ENCODE data around the gene NDUFB5. TPM values are rescaled to one million over a fixed set of nuclear protein-coding genes. Genes with fewer than 3 reads are reported as not detected.

NDUFB5 gene
- total and polyA plus RNA-seq, 12 donors: 108 to 395 (median 373) TPM

DNA sequence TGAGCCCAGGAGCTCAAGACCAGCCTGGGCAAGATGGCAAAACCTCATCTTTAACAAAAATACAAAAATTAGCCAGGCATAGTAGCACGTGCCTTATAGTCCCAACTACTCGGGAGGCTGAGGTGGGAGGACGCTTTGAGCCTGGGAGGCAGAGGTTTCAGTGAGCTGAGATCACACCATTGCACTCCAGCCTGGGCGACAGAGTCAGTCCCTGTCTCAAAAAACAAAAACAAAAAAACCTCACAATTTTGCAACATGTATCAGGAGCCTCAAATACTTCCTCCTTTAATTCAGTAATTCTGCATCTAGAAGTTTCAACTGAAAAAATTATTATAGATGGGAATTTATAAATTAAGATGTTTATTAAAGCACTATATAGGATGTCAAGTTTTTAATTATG lies 1.3 kb upstream of the NDUFB5 start:
- TF ChIP-seq CTCF (IDR thresholded peaks at IDR 0.05): no peak
- H3K4me3 ChIP-seq: peak overlapping the region in 9 of 10 donors; percentile 72 to 94 (median 87)
- 75 to 76% methylated on average over 4 of the region's 4 CpGs for WGBS, 2 donors
- H3K27me3 ChIP-seq: no peaks in the 10 kb centered on the region
- DNase-seq (no peak), ATAC-seq (no peak)
- H3K27ac ChIP-seq: no peak overlapping the region
- H3K9me3 ChIP-seq: no peaks in the 10 kb centered on the region
- H3K4me1 ChIP-seq: peaks cover 0 to 46% (median 37%) of the 10 kb centered on the region in 9 donors
- intact Hi-C loops (cut with DNase I): loop anchor here in 1 of 10 donors (5.0 kb wide), 1 partner anchor 41 kb away; the partner anchor contains the start of gene ACTL6A
- H3K36me3 ChIP-seq: peaks cover 0 to 71% (median 31%) of the 10 kb centered on the region in 9 donors

DNA sequence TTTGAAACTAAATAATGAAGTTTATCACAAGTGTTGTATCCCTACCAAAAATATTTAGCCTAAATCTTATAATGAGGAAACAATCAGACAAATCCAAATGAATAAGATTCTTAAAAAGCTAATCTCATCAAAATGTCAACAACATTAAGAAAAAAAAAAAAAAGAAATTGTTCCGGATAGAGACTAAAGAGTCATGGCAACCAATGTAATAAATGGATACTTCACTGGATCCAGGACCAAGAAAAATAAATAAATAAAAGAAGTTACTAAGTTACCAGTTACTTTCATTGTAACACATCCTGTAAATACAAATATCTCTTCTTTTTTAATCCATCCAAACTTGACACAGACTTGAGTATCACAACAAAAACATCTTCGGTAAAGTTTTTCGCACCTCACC lies 763 bp upstream of the NDUFB5 start:
- Histone ChIP-seq H3K9me3 (no peaks in the 10 kb centered on the region), H3K27ac (peak overlapping the region in 9 of 10 donors; percentile 92 to 98 (median 95)), H3K36me3 (peaks cover 0 to 71% (median 26%) of the 10 kb centered on the region in 9 donors), H3K4me1 (peaks cover 0 to 50% (median 39%) of the 10 kb centered on the region in 9 donors), H3K27me3 (no peaks in the 10 kb centered on the region), H3K4me3 (peak overlapping the region; percentile 66 to 94 (median 86))
- TF ChIP-seq CTCF (IDR thresholded peaks at IDR 0.05): no peak
- ATAC-seq: no peak
- 1 to 2% methylated on average over 3 of the region's 3 CpGs for WGBS, 2 donors
- intact Hi-C loops (cut with DNase I): loop anchor here in 2 of 10 donors (1.0 to 5.0 kb wide), 2 partner anchors 42 kb away; partner anchors contain the start of gene ACTL6A (in 2 of the 2)
- no peak for DNase-seq

DNA sequence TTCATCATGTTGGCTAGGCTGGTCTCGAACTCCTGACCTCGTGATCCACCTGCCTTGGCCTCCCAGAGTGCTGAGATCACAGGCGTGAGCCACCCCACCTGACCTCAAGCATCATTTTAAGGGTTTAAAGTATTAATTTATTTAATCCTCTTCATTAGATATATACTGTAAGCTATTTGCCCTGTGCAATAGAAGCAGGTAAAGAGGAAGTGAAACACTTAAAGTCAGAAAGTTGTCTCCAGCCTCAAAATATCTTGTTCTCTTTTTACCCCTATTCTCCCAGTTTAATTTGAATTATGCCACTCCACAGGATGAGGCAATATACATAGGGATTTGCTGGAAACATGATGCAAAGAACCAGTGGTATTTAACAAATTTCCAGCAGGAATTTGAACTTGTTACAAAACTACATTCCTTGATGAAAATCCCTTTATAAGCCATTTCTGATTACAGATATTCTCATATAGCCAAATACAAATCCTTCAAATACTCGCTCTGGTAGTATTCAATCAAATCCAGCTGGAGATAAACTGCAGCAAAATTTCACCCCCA lies 2.0 kb downstream of the NDUFB5 start:
- ATAC-seq (no peak), DNase-seq (no peak)
- intact Hi-C loops (cut with DNase I): no loop called here
- Histone ChIP-seq H3K27me3 (no peaks in the 10 kb centered on the region), H3K36me3 (peaks cover 0 to 64% (median 7%) of the 10 kb centered on the region in 9 donors), H3K4me1 (peaks cover 0 to 70% (median 43%) of the 10 kb centered on the region in 9 donors), H3K27ac (no peak overlapping the region), H3K4me3 (no peak overlapping the region), H3K9me3 (no peaks in the 10 kb centered on the region)
- 91 to 92% methylated on average over 4 of the region's 4 CpGs for WGBS, 2 donors
- no peak for TF ChIP-seq CTCF (IDR thresholded peaks at IDR 0.05)

- 50 to 58% methylated on average over 6 of the region's 6 CpGs for WGBS, 2 donors
- intact Hi-C loops (cut with DNase I): no loop called here
- ATAC-seq: no peak
Measured at GRCh38 chr3:179608931-179609720, 4.5 kb downstream of the NDUFB5 start.

More at GRCh38 chr3:179608931-179609720, 4.5 kb downstream of the NDUFB5 start:
- Histone ChIP-seq H3K36me3 (peaks cover 0 to 65% (median 0%) of the 10 kb centered on the region in 9 donors), H3K4me1 (peaks cover 0 to 71% (median 44%) of the 10 kb centered on the region in 9 donors), H3K9me3 (no peaks in the 10 kb centered on the region), H3K27ac (peak overlapping the region in 1 of 10 donors; percentile 26), H3K4me3 (no peak overlapping the region), H3K27me3 (no peaks in the 10 kb centered on the region)
- DNase-seq: no peak
- no peak for TF ChIP-seq CTCF (IDR thresholded peaks at IDR 0.05)
